OCI-LY1 (cell line): ENCODE data around the gene MGAT3.

Experiments used
- CTCF ChIP-seq: fragments of 200-600 bp; sonication (generic), shearing (Covaris generic); IDR thresholded peaks from 2 replicates; pipeline ENCODE4 v1.5.1; 2017; ENCODE audit warnings: mild to moderate bottlenecking, antibody characterized with exemption, low read length, moderate library complexity, mixed read lengths
- EZH2 ChIP-seq: fragments of 200-600 bp; sonication (generic), shearing (Covaris generic); IDR thresholded peaks from 2 replicates; pipeline ENCODE4 v1.8.0; 2017; ENCODE audit warnings: borderline replicate concordance, mixed run types, mild to moderate bottlenecking, antibody characterized with exemption, low read length, moderate library complexity, mixed read lengths

GRCh38 chr22:39529487-39529851, 72.7 kb downstream of the MGAT3 start:
- no peak; the same call in 1 of the 2 replicates for TF ChIP-seq CTCF
- TF ChIP-seq EZH2: no peak
